ENCODE results near the gene CELA1.

DNA sequence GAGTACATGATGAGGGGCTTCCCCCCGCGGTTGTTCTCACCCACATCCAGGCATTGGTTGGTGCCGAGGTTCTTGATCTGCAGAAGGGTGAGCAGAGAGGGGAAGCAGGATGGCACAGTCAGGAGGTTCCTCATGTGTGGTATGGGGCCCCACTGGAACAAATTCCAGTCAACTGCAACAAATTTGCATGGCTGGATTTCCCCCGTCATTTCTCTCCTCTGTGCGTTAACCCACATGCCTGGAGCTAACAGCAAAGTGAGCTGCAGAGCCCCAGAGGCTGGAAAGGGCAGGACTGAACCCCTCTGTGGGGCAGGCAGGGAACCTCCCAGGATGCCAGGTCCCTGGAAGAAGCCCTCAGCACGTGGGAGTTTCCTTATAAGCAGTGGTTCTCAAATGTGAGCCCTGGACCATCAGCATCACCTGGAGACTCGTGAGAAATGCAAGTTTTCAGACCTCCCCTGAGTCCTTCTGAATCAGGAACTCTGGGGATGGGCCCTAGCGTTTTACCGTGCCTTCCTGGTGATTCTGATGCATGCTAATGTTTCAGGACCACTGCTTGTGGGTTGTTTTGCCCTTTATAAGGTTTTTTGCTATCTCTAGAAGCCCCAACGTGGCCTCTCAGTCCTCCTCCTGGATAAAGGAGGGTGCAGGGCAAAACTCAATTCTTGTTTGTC, 11.0 kb upstream of the CELA1 start:
- TF ChIP-seq, protein P1, sequence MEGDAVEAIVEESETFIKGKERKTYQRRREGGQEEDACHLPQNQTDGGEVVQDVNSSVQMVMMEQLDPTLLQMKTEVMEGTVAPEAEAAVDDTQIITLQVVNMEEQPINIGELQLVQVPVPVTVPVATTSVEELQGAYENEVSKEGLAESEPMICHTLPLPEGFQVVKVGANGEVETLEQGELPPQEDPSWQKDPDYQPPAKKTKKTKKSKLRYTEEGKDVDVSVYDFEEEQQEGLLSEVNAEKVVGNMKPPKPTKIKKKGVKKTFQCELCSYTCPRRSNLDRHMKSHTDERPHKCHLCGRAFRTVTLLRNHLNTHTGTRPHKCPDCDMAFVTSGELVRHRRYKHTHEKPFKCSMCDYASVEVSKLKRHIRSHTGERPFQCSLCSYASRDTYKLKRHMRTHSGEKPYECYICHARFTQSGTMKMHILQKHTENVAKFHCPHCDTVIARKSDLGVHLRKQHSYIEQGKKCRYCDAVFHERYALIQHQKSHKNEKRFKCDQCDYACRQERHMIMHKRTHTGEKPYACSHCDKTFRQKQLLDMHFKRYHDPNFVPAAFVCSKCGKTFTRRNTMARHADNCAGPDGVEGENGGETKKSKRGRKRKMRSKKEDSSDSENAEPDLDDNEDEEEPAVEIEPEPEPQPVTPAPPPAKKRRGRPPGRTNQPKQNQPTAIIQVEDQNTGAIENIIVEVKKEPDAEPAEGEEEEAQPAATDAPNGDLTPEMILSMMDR (IDR thresholded peaks at IDR 0.05) = no peak
- TF ChIP-seq EP300 (IDR thresholded peaks at IDR 0.05; ENCODE audit: low read depth) (no peak), POLR2A (IDR thresholded peaks at IDR 0.05) (no peak)

Data from transverse colon (tissue), 3 donors.